HepG2 (cell line): ENCODE data around the gene CACNA1H.
"Not testable (repeated sequence)": the region's sequence is repeated elsewhere in the genome, so short reads cannot be mapped to it uniquely, and the experiment has no call there.

Source experiments
- FOXA1 ChIP-seq, 2 experiments: fragments of 450-650 bp in 1 of 2; sonication (generic) in 1 of 2; formaldehyde crosslinking in 1 of 2; IDR thresholded peaks; 2 replicates each; pipeline versions ENCODE4 v1.4.0 to v1.6.1; 2016 to 2020; ENCODE audit warnings: missing genetic modification reagents in 1 of 2
- HOXA9 ChIP-seq: sonication (generic); formaldehyde crosslinking; IDR thresholded peaks from 2 replicates; pipeline ENCODE4 v1.8.1; 2022; ENCODE audit warnings: missing genetic modification reagents, mild to moderate bottlenecking, moderate library complexity, borderline replicate concordance
- MBD4 ChIP-seq: IDR thresholded peaks from 2 replicates; pipeline ENCODE4 v1.6.1; 2012; ENCODE audit warnings: low read length, inconsistent platforms, borderline replicate concordance
- POLR2A ChIP-seq, 2 experiments: IDR thresholded peaks; 2 replicates each; pipeline ENCODE4 v1.6.1; 2011; ENCODE audit warnings: low read depth in 2 of 2, low read length in 2 of 2, mild to moderate bottlenecking in 1 of 2, moderate library complexity in 1 of 2; ENCODE audit not compliant: insufficient read depth in 1 of 2
- POLR2AphosphoS5 ChIP-seq: IDR thresholded peaks from 2 replicates; pipeline ENCODE4 v1.6.1; 2012; ENCODE audit warnings: low read depth, low read length
- RARG ChIP-seq: sonication (generic); formaldehyde crosslinking; IDR thresholded peaks from 2 replicates; pipeline ENCODE4 v1.4.0; 2020; ENCODE audit warnings: low read depth, mild to moderate bottlenecking, missing genetic modification reagents
- RBAK ChIP-seq: sonication (generic); formaldehyde crosslinking; IDR thresholded peaks from 2 replicates; pipeline ENCODE4 v1.5.1; 2020; ENCODE audit warnings: mild to moderate bottlenecking, missing genetic modification reagents
- TCF7L2 ChIP-seq: IDR thresholded peaks from 2 replicates; pipeline ENCODE4 v1.6.1; 2011; ENCODE audit warnings: mild to moderate bottlenecking, low read depth, low read length, moderate library complexity
- XRCC5 ChIP-seq: fragments of 200-400 bp; formaldehyde crosslinking; optimal IDR thresholded peaks from 2 replicates; pipeline ENCODE3; 2017; ENCODE audit warnings: mild to moderate bottlenecking, low read length
- ZNF232 ChIP-seq: sonication (generic); formaldehyde crosslinking; IDR thresholded peaks from 2 replicates; pipeline ENCODE4 v1.4.0; 2020; ENCODE audit warnings: missing genetic modification reagents, borderline replicate concordance
- TF ChIP-seq, protein P1 (sequence below): sonication (generic); formaldehyde crosslinking; IDR thresholded peaks from 2 replicates; pipeline ENCODE4 v1.5.0; 2020; ENCODE audit warnings: mild to moderate bottlenecking, missing genetic modification reagents, moderate library complexity

DNA sequence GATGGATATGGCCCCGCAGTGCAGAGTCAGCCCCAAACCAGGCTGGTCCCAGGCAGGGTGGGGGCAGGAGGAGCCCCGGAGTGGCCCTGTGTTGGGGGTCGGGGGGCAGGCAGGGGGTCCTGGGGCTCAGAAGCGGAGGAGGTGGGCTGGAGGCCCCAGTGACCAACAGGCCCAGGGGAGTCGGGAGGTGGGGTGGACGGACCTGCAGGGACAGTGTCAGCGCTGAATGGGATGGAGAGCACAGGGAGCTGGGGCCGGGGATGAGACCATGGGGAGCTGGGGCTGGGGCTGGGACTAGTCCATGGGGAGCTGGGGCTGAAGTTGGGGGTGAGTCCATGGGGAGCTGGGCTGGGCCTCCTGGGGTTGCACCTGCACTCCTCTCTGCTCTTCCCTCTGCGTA is 86.7 kb downstream of the CACNA1H start:
- not testable (repeated sequence) for TF ChIP-seq MBD4; TCF7L2; RARG (CRISPR knock-in tag); HOXA9; POLR2AphosphoS5; XRCC5; FOXA1 (IDR thresholded peaks at IDR 0.05); FOXA1 (CRISPR knock-in tag; IDR thresholded peaks at IDR 0.05); RBAK; POLR2A (IDR thresholded peaks at IDR 0.05; ENCODE audit: insufficient read depth in 1 of 2, low read depth in 2 of 2, low read length in 2 of 2); ZNF232 (CRISPR knock-in tag)
- TF ChIP-seq, protein P1, sequence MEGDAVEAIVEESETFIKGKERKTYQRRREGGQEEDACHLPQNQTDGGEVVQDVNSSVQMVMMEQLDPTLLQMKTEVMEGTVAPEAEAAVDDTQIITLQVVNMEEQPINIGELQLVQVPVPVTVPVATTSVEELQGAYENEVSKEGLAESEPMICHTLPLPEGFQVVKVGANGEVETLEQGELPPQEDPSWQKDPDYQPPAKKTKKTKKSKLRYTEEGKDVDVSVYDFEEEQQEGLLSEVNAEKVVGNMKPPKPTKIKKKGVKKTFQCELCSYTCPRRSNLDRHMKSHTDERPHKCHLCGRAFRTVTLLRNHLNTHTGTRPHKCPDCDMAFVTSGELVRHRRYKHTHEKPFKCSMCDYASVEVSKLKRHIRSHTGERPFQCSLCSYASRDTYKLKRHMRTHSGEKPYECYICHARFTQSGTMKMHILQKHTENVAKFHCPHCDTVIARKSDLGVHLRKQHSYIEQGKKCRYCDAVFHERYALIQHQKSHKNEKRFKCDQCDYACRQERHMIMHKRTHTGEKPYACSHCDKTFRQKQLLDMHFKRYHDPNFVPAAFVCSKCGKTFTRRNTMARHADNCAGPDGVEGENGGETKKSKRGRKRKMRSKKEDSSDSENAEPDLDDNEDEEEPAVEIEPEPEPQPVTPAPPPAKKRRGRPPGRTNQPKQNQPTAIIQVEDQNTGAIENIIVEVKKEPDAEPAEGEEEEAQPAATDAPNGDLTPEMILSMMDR (CRISPR knock-in tag): not testable (repeated sequence)
